ENCODE results near the gene REXO1. TPM values are rescaled to one million over a fixed set of nuclear protein-coding genes. Genes with fewer than 3 reads are reported as not detected.

The REXO1 gene
- total and polyA plus RNA-seq, 2 donors (not counting 1 experiment from before 2014, with no cell fraction given): 72.6 to 898 TPM

- Histone ChIP-seq H2AFZ (ENCODE audit: insufficient read depth, low read depth, low read length, poor library complexity, severe bottlenecking) (no peak overlapping the region), H3K4me1 (ENCODE audit: control insufficient read depth in 2 of 2, insufficient read depth in 2 of 2, low read length in 2 of 2) (peaks cover 66 to 76% of the 10 kb centered on the region in 2 donors), H3K4me3 (ENCODE audit: control extremely low read depth in 1 of 5, extremely low read depth in 1 of 5, insufficient read depth in 1 of 5, low read depth in 2 of 5, low read length in 4 of 5) (peak overlapping the region in 3 of 5 experiments; percentile 24 to 31 (median 27)), H3K9me3 (ENCODE audit: control extremely low read depth in 1 of 3, control insufficient read depth in 2 of 3, insufficient read depth in 1 of 3, low read length in 2 of 3) (no peaks in the 10 kb centered on the region), H3K36me3 (replicated peaks in 1 of 2; ENCODE audit: control extremely low read depth in 1 of 2, control insufficient read depth in 1 of 2, extremely low read depth in 1 of 2, insufficient read depth in 2 of 2, low read length in 1 of 2) (peaks cover 0 to 4% of the 10 kb centered on the region in 2 experiments), H3K27ac (ENCODE audit: low read length in 2 of 2) (peak overlapping the region; percentile 34 to 52), H3K79me2 (ENCODE audit: control insufficient read depth, insufficient read depth, low read length) (peaks cover 73% of the 10 kb centered on the region), H4K20me1 (ENCODE audit: control insufficient read depth, insufficient read depth, low read length, poor library complexity, severe bottlenecking) (peaks cover 65% of the 10 kb centered on the region), H3K4me2 (replicated peaks; ENCODE audit: low read depth, low read length, poor library complexity, severe bottlenecking) (peak overlapping the region; percentile 79), H3K9ac (ENCODE audit: low read length) (no peak overlapping the region), H3K27me3 (replicated peaks in 1 of 4; ENCODE audit: control extremely low read depth in 1 of 4, control insufficient read depth in 3 of 4, insufficient read depth in 4 of 4, low read length in 3 of 4) (no peaks in the 10 kb centered on the region)
- H3K9me3 Mint-ChIP-seq (ENCODE audit: insufficient read depth): no peaks in the 10 kb centered on the region
- TF ChIP-seq EZH2 (IDR thresholded peaks at IDR 0.05; ENCODE audit: borderline replicate concordance, insufficient read depth, low read depth, low read length, poor library complexity, severe bottlenecking): no peak
- TF ChIP-seq, protein P1, sequence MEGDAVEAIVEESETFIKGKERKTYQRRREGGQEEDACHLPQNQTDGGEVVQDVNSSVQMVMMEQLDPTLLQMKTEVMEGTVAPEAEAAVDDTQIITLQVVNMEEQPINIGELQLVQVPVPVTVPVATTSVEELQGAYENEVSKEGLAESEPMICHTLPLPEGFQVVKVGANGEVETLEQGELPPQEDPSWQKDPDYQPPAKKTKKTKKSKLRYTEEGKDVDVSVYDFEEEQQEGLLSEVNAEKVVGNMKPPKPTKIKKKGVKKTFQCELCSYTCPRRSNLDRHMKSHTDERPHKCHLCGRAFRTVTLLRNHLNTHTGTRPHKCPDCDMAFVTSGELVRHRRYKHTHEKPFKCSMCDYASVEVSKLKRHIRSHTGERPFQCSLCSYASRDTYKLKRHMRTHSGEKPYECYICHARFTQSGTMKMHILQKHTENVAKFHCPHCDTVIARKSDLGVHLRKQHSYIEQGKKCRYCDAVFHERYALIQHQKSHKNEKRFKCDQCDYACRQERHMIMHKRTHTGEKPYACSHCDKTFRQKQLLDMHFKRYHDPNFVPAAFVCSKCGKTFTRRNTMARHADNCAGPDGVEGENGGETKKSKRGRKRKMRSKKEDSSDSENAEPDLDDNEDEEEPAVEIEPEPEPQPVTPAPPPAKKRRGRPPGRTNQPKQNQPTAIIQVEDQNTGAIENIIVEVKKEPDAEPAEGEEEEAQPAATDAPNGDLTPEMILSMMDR (IDR thresholded peaks at IDR 0.05): peak; percentile 3
- H3K27ac Mint-ChIP-seq: peak overlapping the region; percentile 56
- ChIA-PET POLR2A (no interaction called here), CTCF (no interaction called here)
- 20% methylated on average over 62 of the region's 66 CpGs for WGBS (ENCODE audit: insufficient coverage)
- peak overlapping the region; percentile 55 for H3K4me3 Mint-ChIP-seq
- intact Hi-C loops (cut with micrococcal nuclease): no loop called here
- no peaks in the 10 kb centered on the region for H3K27me3 Mint-ChIP-seq
- peaks cover 61% of the 10 kb centered on the region for H3K4me1 Mint-ChIP-seq
- ATAC-seq (ENCODE audit: low read depth) (no peak), DNase-seq (peak; percentile 78)
Observed at GRCh38 chr19:1851654-1852580, 3.6 kb upstream of the REXO1 start.
